ENCODE measurements around the gene DEF6.

The DEF6 gene

GRCh38 chr6:35351422-35351821 is 53.8 kb downstream of the DEF6 start:
- H3K36me3 ChIP-seq (ENCODE audit: control insufficient read depth, insufficient read depth, low read length), result peaks cover 1% of the 10 kb centered on the region
- no peaks in the 10 kb centered on the region for H3K27me3 ChIP-seq (ENCODE audit: insufficient read depth, low read length, poor library complexity)
- no peak overlapping the region for H3K27ac ChIP-seq (ENCODE audit: low read depth, low read length)

GRCh38 chr6:35352735-35353134 is 55.1 kb downstream of the DEF6 start:
- Histone ChIP-seq H3K18ac (ENCODE audit: low read length) (no peak overlapping the region), H3K56ac (ENCODE audit: low read length) (no peak overlapping the region), H3K27me3 (ENCODE audit: insufficient read depth, low read length, poor library complexity) (no peaks in the 10 kb centered on the region), H2BK5ac (ENCODE audit: low read length) (no peak overlapping the region), H3K79me1 (ENCODE audit: low read length) (peaks cover 2% of the 10 kb centered on the region), H3K23ac (ENCODE audit: low read length) (no peak overlapping the region), H3K4ac (ENCODE audit: low read depth, low read length) (no peak overlapping the region), H3K4me2 (ENCODE audit: low read length) (no peak overlapping the region), H4K5ac (ENCODE audit: low read length) (no peak overlapping the region), H3K27ac (ENCODE audit: low read depth, low read length) (no peak overlapping the region), H3K4me1 (ENCODE audit: control insufficient read depth, low read depth, low read length) (no peaks in the 10 kb centered on the region), H3K4me3 (ENCODE audit: low read length) (no peak overlapping the region), H3K9ac (ENCODE audit: low read length) (no peak overlapping the region), H2BK120ac (ENCODE audit: low read depth, low read length) (no peak overlapping the region), H4K8ac (ENCODE audit: low read depth, low read length) (no peak overlapping the region), H3K79me2 (ENCODE audit: control insufficient read depth, insufficient read depth, low read length) (no peaks in the 10 kb centered on the region), H2AK5ac (ENCODE audit: low read length) (no peak overlapping the region), H3K36me3 (ENCODE audit: control insufficient read depth, insufficient read depth, low read length) (peaks cover 1% of the 10 kb centered on the region), H2BK15ac (replicated peaks; ENCODE audit: low read depth) (no peak overlapping the region)
- no CpG with 5 or more reads among the region's 2 CpGs for WGBS (ENCODE audit: extremely low coverage, insufficient coverage, low lambda C conversion rate)
- no peak for DNase-seq

More at GRCh38 chr6:35351422-35351821, 53.8 kb downstream of the DEF6 start:
- Histone ChIP-seq H2BK5ac (ENCODE audit: low read length) (no peak overlapping the region), H3K56ac (ENCODE audit: low read length) (no peak overlapping the region), H3K4me2 (ENCODE audit: low read length) (no peak overlapping the region), H4K8ac (ENCODE audit: low read depth, low read length) (no peak overlapping the region), H3K79me2 (ENCODE audit: control insufficient read depth, insufficient read depth, low read length) (no peaks in the 10 kb centered on the region), H3K4me3 (ENCODE audit: low read length) (no peak overlapping the region), H4K5ac (ENCODE audit: low read length) (no peak overlapping the region), H3K79me1 (ENCODE audit: low read length) (peaks cover 2% of the 10 kb centered on the region), H3K4ac (ENCODE audit: low read depth, low read length) (no peak overlapping the region), H3K9ac (ENCODE audit: low read length) (no peak overlapping the region), H3K23ac (ENCODE audit: low read length) (no peak overlapping the region), H2BK120ac (ENCODE audit: low read depth, low read length) (no peak overlapping the region), H3K4me1 (ENCODE audit: control insufficient read depth, low read depth, low read length) (no peaks in the 10 kb centered on the region), H2AK5ac (ENCODE audit: low read length) (no peak overlapping the region), H2BK15ac (replicated peaks; ENCODE audit: low read depth) (no peak overlapping the region), H3K18ac (ENCODE audit: low read length) (no peak overlapping the region)
- WGBS (ENCODE audit: extremely low coverage, insufficient coverage, low lambda C conversion rate), result no CpG with 5 or more reads among the region's 4 CpGs
- DNase-seq, result no peak

DNA sequence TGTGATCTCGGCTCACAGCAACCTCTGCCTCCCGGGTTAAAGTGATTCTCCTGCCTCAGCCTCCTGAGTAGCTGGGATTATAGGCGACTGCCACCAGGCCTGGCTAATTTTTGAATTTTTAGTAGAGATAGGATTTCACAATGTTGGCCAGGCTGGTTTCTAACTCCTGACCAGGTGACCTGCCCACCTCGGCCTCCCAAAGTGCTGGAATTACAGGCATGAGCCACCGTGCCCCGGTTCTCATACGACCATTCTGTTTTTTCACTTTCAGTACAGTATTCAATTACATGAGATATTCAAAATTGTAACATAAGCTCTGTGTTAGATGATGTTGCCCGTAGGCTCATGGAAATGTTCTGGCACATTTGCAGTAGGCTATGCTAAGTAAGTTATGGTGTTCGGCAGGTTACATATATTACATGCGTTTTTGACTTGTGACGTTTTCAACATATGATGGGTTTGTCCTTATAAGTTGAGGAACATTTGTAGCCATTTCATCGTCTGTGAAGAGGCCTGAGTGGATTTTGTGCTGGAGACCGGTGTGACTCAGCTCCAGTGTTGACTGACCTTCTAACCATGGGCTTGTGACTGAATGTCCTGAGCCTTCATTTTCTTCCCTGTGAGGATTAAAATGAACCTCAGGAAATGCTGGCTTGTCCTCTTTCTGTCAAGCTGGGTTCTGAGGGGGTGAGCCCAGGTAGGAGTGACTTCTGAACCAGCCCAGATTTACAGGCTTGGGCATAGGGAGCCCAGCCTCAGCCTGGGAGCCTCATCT is 56.9 kb downstream of the DEF6 start:
- no peak for DNase-seq
- Histone ChIP-seq H2AK5ac (ENCODE audit: low read length) (no peak overlapping the region), H2BK15ac (replicated peaks; ENCODE audit: low read depth) (no peak overlapping the region), H4K8ac (ENCODE audit: low read depth, low read length) (no peak overlapping the region), H2BK120ac (ENCODE audit: low read depth, low read length) (no peak overlapping the region), H3K23ac (ENCODE audit: low read length) (no peak overlapping the region), H3K27ac (ENCODE audit: low read depth, low read length) (no peak overlapping the region), H3K4me2 (ENCODE audit: low read length) (no peak overlapping the region), H3K4ac (ENCODE audit: low read depth, low read length) (no peak overlapping the region), H3K36me3 (ENCODE audit: control insufficient read depth, insufficient read depth, low read length) (peaks cover 1% of the 10 kb centered on the region), H3K56ac (ENCODE audit: low read length) (no peak overlapping the region), H3K9ac (ENCODE audit: low read length) (no peak overlapping the region), H3K79me1 (ENCODE audit: low read length) (peaks cover 2% of the 10 kb centered on the region), H4K5ac (ENCODE audit: low read length) (no peak overlapping the region), H3K4me1 (ENCODE audit: control insufficient read depth, low read depth, low read length) (no peaks in the 10 kb centered on the region), H3K4me3 (ENCODE audit: low read length) (no peak overlapping the region), H3K18ac (ENCODE audit: low read length) (no peak overlapping the region), H3K79me2 (ENCODE audit: control insufficient read depth, insufficient read depth, low read length) (no peaks in the 10 kb centered on the region), H2BK5ac (ENCODE audit: low read length) (no peak overlapping the region), H3K27me3 (ENCODE audit: insufficient read depth, low read length, poor library complexity) (no peaks in the 10 kb centered on the region)
- WGBS (ENCODE audit: extremely low coverage, insufficient coverage, low lambda C conversion rate), result no CpG with 5 or more reads among the region's 13 CpGs

DNA sequence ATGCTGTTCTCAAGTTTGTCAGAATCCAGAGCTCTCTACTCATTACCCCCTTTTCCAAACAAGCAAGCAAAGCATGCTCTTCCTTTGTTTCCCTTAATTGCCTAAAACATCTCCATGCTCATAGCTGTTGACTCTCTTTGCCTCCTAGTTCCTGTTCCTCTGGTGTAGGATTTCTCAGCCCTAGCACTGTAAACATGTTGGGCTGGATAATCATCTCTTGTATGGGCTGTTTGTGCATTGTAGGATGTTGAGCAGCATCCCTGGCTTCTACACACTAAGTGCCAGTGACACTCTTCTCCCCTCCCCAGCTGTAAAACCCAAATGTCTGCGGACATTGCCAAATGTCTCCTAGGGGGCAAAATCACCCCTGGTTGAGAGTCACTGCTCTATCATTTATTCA is 58.8 kb downstream of the DEF6 start:
- Histone ChIP-seq H3K23ac (ENCODE audit: low read length) (no peak overlapping the region), H4K8ac (ENCODE audit: low read depth, low read length) (no peak overlapping the region), H3K4me2 (ENCODE audit: low read length) (no peak overlapping the region), H3K79me2 (ENCODE audit: control insufficient read depth, insufficient read depth, low read length) (no peaks in the 10 kb centered on the region), H3K4me1 (ENCODE audit: control insufficient read depth, low read depth, low read length) (peaks cover 12% of the 10 kb centered on the region), H3K4ac (ENCODE audit: low read depth, low read length) (no peak overlapping the region), H3K36me3 (ENCODE audit: control insufficient read depth, insufficient read depth, low read length) (peaks cover 1% of the 10 kb centered on the region), H3K56ac (ENCODE audit: low read length) (no peak overlapping the region), H4K5ac (ENCODE audit: low read length) (no peak overlapping the region), H3K27me3 (ENCODE audit: insufficient read depth, low read length, poor library complexity) (no peaks in the 10 kb centered on the region), H2BK120ac (ENCODE audit: low read depth, low read length) (no peak overlapping the region), H3K9ac (ENCODE audit: low read length) (no peak overlapping the region), H2BK15ac (replicated peaks; ENCODE audit: low read depth) (no peak overlapping the region), H2BK5ac (ENCODE audit: low read length) (no peak overlapping the region), H3K4me3 (ENCODE audit: low read length) (no peak overlapping the region), H2AK5ac (ENCODE audit: low read length) (no peak overlapping the region), H3K27ac (ENCODE audit: low read depth, low read length) (no peak overlapping the region), H3K18ac (ENCODE audit: low read length) (no peak overlapping the region), H3K79me1 (ENCODE audit: low read length) (peaks cover 2% of the 10 kb centered on the region)
- WGBS (ENCODE audit: extremely low coverage, insufficient coverage, low lambda C conversion rate), result no CpG with 5 or more reads among the region's 1 CpG
- no peak for DNase-seq

DNA sequence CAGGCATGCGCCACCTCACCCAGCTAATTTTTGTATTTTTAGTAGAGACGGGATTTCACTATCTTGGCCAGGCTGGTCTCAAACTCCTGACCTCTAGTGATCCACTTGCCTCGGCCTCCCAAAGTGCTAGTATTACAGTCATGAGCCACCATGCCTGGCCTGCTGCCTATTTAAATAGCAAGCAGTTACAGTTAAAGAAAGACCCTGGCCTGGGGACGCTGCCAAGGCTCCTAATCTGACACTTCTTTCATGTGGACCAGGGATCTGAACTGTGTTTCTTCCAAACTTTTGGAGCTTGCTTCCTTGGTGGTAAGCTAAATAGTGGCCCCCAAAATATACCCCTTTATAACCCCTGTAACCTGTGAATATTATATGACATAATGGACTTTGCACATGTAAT is 60.1 kb downstream of the DEF6 start:
- peaks cover 4% of the 10 kb centered on the region for H3K79me1 ChIP-seq (ENCODE audit: low read length)
- no peak overlapping the region for H3K18ac ChIP-seq (ENCODE audit: low read length)
- H3K4me2 ChIP-seq (ENCODE audit: low read length), result no peak overlapping the region
- H3K36me3 ChIP-seq (ENCODE audit: control insufficient read depth, insufficient read depth, low read length), result peaks cover 1% of the 10 kb centered on the region
- H4K8ac ChIP-seq (ENCODE audit: low read depth, low read length), result no peak overlapping the region
- no peak overlapping the region for H3K4ac ChIP-seq (ENCODE audit: low read depth, low read length)
- H3K4me3 ChIP-seq (ENCODE audit: low read length), result no peak overlapping the region
- H2BK120ac ChIP-seq (ENCODE audit: low read depth, low read length), result no peak overlapping the region
- H3K9ac ChIP-seq (ENCODE audit: low read length), result no peak overlapping the region
- H4K5ac ChIP-seq (ENCODE audit: low read length), result no peak overlapping the region
- no peak overlapping the region for H2AK5ac ChIP-seq (ENCODE audit: low read length)
- no peak overlapping the region for H2BK15ac ChIP-seq (replicated peaks; ENCODE audit: low read depth)
- no CpG with 5 or more reads among the region's 4 CpGs for WGBS (ENCODE audit: extremely low coverage, insufficient coverage, low lambda C conversion rate)
- no peaks in the 10 kb centered on the region for H3K79me2 ChIP-seq (ENCODE audit: control insufficient read depth, insufficient read depth, low read length)
- H2BK5ac ChIP-seq (ENCODE audit: low read length), result no peak overlapping the region
- H3K56ac ChIP-seq (ENCODE audit: low read length), result no peak overlapping the region
- peaks cover 12% of the 10 kb centered on the region for H3K4me1 ChIP-seq (ENCODE audit: control insufficient read depth, low read depth, low read length)
- H3K27me3 ChIP-seq (ENCODE audit: insufficient read depth, low read length, poor library complexity), result no peaks in the 10 kb centered on the region
- no peak for DNase-seq
- H3K23ac ChIP-seq (ENCODE audit: low read length), result no peak overlapping the region
- H3K27ac ChIP-seq (ENCODE audit: low read depth, low read length), result no peak overlapping the region

GRCh38 chr6:35358086-35358485 is 60.5 kb downstream of the DEF6 start:
- Histone ChIP-seq H3K27ac (ENCODE audit: low read depth, low read length) (no peak overlapping the region), H3K18ac (ENCODE audit: low read length) (no peak overlapping the region), H3K4me3 (ENCODE audit: low read length) (no peak overlapping the region), H4K8ac (ENCODE audit: low read depth, low read length) (no peak overlapping the region), H3K27me3 (ENCODE audit: insufficient read depth, low read length, poor library complexity) (no peaks in the 10 kb centered on the region), H2BK15ac (replicated peaks; ENCODE audit: low read depth) (no peak overlapping the region), H3K4me2 (ENCODE audit: low read length) (no peak overlapping the region), H3K23ac (ENCODE audit: low read length) (no peak overlapping the region), H3K79me2 (ENCODE audit: control insufficient read depth, insufficient read depth, low read length) (no peaks in the 10 kb centered on the region), H3K4me1 (ENCODE audit: control insufficient read depth, low read depth, low read length) (peaks cover 12% of the 10 kb centered on the region), H3K36me3 (ENCODE audit: control insufficient read depth, insufficient read depth, low read length) (peaks cover 1% of the 10 kb centered on the region), H3K79me1 (ENCODE audit: low read length) (peaks cover 4% of the 10 kb centered on the region), H2AK5ac (ENCODE audit: low read length) (no peak overlapping the region), H3K4ac (ENCODE audit: low read depth, low read length) (no peak overlapping the region), H4K5ac (ENCODE audit: low read length) (no peak overlapping the region), H3K9ac (ENCODE audit: low read length) (no peak overlapping the region), H2BK5ac (ENCODE audit: low read length) (no peak overlapping the region), H3K56ac (ENCODE audit: low read length) (no peak overlapping the region), H2BK120ac (ENCODE audit: low read depth, low read length) (no peak overlapping the region)
- WGBS (ENCODE audit: extremely low coverage, insufficient coverage, low lambda C conversion rate), result no CpG with 5 or more reads among the region's 3 CpGs
- no peak for DNase-seq
